SW 1271 (cell line): ENCODE data around the gene TMEM253.

Experiments
- DNase-seq, 2 experiments: peaks; one replicate each; lab custom pipeline; 2025; lab: John Stamatoyannopoulos, UW

Gene TMEM253

DNA sequence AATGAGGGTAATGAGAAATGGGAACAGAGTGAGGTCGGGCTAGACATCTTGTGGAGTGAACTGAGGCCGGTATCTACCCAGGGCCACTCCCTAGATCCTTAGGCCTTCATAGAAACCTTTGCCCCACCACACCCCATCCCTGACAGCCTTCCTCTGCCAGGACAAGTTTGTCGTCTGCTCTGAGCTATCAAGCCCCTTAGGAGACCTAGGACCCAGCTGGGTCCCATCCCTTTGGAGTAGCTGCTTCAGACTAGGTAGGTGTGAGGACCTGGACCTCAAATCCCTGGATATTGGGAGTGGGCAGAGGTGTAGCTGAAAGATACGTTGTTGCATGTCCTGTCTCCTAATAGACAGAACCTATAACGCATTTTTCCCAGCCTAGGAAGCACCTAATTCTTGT, at the start of gene TMEM253:
Gene TMEM253 (plus strand): TSS at position 136 of the 400 bp plus-strand sequence. CDS start 278 bp downstream, outside the sequence.
- no peak for DNase-seq

DNA sequence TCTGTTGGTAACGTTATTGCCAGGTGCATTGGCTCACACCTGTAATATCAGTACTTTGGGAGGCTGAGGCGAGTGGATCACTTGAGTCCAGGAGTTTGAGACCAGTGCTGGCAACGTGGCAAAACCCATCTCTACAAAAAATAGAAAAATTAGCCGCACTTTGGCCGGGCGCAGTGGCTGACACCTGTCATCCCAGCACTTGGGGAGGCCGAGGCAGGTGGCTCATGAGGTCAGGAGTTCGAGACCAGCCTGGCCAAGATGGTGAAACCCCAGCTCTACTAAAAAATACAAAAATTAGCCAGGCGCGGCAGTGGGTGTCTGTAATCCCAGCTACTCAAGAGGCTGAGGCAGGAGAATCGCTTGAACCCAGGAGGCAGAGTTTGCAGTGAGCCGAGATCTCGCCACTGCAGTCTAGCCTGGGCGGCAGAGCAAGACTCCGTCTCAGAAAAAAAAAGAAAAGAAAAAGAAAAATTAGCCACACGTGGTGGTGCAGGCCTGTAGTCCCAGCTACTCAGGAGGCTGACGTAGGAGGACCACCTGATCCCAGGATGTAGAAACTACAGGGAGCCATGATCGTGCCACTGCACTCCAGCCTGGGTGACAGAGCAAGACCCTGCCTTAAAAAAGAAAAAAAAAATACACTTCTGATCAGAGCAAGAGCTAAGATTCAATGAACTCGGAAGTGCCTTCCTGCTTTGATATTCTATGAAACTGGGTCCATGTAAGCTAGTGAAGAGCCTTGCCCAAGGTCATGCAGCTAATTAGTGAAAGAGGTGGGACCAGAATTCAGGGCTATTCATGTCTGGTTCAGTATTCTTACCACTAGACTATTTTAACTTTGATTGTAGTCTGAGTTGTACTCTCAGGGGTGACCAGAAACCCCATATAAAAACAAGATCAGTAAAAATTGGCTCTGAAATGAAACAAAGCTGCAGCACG, 47.4 kb upstream of the TMEM253 start:
- no peak for DNase-seq

DNA sequence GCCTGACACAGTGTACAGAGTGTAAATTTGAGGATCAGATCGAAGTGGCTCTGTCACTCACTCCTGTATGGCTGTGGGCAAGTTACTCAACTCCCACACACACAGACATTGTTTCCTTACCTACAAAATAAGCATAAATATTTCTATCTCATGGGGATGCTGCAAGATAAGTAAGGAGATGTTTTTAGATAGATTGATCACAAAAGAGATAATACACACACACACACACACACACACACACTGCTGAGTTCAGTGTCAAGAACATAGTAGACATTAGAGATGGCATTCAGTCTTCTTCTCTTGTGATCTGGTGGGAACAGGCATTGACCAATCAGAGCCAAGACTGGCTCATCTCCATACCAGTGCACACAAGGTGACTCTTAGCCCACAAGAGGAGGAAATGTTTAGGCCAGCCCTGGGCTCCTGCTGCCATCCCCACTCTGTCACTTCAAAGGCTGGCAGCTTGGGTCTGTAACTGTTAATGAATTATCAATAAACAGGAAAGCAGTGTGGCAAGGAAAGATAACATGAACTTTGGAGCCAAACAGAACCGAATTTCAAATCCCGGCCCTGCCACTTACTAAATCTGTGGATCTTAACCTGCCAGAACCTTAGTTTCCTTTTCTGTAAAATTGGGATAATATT, 46.6 kb upstream of the TMEM253 start:
- no peak for DNase-seq

DNA sequence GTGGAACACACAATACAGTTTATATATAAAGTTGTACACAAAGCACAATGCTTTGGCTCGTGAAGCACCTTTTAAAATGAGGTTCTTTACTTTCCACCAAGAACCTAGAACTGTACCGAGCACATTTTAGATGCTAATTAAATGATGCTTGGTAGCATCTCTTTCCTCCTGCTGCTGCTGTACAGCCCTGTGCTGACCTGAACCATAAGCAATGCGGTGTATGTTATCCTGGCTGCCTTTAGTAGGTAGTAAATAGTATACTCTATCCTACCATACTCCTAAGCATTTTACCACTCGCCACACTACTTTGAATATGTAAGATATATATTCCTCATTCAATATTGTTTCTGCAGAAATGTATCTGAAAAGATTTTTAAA, 46.1 kb upstream of the TMEM253 start:
- DNase-seq, result no peak

DNA sequence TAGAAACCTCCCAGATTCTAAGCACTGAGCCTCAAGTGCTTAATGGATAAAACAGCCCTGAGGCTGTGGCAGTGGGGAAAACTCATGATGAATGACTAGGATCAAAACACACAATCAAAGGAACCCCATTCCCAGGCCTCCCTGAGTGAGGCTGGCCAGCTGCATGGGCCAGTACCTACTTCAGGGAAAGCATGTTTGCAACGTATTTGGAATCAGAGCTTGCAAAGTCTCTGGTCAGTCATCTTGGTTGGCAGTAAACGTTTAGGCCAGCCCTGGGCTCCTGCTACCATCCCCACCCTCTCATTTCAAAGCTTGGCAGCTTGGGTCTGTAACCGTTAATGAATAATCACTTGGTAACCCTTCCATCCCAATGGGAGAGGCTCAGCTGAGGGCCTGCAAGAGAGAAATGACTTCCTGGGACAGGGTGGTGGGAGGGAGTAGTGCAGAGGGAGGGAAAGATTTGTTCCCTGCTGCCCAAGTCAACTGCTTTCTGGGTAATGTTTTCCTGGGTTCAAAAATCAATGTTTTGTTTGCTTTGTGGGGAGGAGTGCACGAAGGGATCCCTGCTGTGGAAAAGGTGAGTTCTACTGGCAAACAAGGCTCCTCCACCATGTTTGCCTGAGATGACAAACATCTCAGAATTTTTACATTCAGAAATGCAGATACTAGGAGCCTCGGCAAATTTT, 45.3 kb upstream of the TMEM253 start:
- DNase-seq, result no peak

DNA sequence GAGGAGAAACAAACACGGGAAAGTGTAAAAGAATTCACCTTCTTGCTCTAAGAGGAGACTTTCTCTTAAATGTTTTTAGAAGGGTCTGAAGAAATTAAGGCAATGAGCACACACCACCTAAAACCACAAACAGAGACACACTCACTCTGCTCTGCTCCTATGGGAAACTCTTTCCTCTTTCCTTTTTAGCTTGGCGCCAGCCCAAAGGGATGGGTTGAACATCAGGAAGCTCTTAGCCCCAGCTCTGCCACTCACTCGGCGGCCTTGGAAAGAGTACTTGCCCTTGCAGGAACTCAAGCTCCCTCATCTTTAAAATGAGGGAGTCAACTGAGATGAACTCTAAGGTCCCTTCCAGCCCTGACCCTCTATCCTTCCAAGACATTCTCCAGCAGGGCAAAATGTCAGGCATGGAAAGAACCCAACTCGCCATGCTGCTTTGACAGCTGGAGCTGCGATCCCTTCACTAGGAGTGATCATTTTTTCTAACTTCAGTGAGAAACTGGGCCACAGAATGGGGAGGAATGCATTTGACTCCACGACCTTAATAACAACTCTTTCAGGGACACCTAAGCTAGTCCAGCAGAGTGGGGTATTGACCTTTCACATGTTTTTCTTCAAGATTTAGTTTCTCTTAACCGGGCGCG, 44.2 kb upstream of the TMEM253 start:
- no peak for DNase-seq

DNA sequence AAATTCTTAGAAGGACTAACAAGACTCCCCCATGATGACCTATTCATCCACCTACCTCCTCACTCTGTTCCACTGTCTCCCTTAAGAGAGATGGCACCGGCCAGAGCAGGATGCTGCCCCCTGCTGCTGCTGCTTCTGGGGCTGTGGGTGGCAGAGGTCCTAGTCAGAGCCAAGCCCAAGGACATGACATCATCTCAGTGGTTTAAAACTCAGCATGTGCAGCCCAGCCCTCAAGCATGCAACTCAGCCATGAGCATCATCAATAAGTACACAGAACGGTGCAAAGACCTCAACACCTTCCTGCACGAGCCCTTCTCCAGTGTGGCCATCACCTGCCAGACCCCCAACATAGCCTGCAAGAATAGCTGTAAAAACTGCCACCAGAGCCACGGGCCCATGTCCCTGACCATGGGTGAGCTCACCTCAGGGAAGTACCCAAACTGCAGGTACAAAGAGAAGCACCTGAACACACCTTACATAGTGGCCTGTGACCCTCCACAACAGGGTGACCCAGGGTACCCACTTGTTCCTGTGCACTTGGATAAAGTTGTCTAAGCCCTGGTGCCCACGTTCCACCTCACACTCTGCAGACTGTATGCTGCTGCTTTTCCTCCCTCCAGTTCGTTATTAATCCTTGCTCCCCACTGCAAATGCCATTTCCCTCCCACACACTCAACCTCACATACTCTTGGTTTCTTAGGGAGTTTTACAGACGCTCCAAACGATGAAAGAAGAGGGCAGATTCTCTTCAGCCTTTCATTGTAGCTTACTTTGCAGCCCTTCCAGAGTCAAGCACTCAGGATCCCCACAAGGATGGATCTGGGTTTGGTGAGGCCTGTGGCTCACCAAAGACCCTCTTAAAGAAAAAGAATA, 42.8 kb upstream of the TMEM253 start, which contains the start of gene RNASE8:
Gene RNASE8 (plus strand): TSS at position 20 of the 873 bp plus-strand sequence. CDS start 71 bp downstream, at position 91.
- DNase-seq, result no peak

DNA sequence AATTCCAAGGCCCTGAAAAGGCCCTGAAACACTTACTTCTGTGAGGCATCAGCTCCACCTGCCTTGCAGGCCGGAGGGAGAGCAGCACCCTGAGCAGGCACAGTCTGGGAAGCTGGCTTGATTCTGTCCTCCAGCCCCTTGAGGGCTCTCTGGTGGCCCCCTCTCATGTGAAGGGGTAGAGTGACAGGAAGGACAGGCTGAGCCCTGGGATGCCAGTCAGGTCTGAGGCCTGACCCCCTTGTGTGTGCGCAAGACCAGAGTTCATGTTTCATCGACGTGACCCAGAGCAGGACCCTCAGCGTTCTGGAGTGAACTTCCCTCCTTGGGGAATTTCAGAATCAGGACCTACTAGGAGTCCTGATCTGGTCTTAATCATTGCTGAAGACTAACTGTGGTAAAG, 42.0 kb upstream of the TMEM253 start:
- no peak for DNase-seq

DNA sequence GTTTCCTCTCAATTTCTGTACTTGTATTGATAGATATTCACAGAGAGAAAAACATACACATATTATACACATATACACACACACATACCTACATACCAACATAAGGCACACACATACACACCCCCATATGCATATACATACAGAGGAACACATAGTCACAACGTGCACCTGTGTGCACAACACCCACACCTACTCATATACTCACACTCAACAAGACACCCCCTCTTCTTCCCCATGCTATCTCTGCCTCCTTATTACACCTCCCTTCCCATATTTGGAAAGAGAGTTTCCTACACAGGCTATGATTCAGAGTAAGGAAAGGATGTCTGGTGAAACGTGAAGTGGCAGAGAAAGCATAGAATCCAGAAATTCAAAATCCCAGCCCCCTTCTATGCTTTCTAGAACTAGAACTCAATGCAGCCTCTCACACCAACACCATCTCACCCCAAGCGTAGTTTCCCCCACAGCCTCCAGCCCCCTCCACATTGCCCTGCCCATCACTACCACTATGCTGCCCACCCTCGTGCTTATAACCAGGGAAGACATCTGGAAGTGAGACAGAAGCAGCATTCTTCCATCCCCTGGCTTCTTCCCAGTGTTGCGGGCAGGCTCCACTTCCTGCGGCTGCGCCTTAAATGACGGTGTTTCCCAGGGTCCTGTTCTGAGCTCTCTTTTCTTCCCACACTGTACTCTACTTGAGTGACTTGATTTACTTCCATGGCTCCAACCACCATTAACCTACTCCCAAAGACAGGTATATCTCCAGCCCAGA, 40.8 kb upstream of the TMEM253 start:
- DNase-seq, result no peak

DNA sequence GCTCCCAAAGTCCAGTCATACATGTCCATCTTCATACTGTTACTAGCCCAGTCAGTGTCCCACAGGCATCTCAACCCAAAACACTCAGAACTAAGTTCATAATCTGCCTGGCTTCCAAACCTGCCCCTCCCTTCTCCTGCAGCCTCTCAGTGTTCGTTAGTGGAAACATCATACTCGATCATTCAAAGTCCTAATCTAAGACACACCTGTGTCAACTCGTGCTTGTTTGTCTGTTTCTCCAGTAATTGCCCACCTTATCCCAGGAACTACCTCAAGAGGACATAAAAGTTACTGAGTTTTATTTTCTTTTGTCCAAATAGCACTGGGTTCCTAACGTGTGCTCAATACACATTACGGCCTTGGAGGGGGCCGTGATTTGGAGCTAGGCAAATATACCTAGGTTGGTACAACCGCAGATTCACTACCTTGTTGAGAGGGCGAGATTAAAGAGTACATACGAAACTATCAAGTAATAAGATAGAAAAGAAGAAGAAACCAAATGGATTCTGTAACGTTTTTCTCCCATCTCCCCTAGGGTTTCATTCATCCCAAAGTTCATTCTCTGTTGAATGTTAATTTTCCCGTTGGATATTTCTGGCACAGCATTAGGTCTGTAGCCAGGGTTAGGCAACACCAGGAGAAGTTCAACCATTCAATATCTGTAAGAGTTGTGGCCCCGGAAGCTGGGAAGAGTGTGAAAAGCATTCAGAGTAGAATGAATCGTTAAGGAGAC, 40.1 kb upstream of the TMEM253 start:
- DNase-seq, result no peak

DNA sequence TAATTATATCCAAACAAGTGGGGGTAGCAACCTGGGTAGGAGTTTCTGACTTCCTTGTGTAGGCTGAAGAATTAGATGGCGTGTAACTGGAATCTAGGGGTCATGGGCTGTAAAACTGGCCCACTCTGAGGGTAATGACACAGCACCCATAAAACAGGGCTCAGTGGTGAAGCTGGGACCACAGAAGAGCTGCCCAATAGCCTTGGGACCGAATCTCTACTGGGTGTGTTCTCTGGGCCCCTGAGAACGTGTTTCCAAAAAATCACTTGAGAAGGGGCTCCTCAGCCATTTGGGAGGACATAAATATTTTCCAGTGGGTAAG, 39.6 kb upstream of the TMEM253 start:
- no peak for DNase-seq

DNA sequence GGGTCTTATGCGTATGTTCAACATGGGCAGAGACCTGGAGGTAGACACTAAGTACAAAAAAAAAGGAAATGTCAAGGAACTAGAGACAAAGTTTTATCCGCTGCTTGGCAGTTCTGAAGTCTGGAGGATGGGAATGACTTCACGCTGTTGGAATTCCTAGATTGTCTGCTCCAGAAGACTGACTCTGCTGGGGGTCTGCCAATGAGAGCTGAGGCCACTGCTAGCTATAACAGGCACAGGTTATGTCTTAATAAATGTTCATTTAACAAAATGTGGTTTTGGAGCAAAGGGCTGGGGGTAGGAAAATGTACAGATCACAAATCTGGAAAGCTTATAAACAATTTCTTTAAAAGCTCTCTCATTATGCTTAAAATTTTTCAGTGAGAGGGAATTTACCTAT, 37.4 kb upstream of the TMEM253 start:
- DNase-seq, result no peak

DNA sequence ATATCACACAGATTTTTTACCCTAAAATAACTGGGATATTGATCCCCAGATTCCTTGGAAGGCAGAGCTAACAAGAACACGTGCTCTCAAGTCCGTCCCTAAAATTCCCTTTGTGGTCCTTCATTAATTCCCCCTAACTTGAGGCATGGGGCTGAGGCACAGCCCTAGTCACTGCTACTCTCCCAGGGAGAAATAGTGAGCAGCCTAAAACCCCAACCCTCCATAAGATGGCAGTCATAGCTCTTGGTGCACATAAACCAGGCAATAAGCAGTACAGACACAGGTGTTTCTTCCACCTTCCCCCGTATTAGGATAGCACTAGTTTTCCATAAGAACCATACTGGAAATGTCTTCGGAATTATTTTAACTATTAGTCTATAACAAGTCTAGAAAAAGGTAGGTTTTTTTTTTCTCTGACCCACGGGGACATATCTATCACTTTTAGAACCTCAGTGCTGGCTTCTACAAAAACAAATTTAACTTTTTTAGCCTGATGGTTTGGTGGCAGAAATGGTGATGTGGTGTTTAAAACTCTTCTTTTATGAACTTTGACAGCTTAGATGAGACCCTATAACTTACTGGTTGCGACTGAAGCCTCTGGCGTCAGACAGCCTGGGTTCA, 33.9 kb upstream of the TMEM253 start:
- DNase-seq, result peak in 1 of 2 experiments; percentile 42

DNA sequence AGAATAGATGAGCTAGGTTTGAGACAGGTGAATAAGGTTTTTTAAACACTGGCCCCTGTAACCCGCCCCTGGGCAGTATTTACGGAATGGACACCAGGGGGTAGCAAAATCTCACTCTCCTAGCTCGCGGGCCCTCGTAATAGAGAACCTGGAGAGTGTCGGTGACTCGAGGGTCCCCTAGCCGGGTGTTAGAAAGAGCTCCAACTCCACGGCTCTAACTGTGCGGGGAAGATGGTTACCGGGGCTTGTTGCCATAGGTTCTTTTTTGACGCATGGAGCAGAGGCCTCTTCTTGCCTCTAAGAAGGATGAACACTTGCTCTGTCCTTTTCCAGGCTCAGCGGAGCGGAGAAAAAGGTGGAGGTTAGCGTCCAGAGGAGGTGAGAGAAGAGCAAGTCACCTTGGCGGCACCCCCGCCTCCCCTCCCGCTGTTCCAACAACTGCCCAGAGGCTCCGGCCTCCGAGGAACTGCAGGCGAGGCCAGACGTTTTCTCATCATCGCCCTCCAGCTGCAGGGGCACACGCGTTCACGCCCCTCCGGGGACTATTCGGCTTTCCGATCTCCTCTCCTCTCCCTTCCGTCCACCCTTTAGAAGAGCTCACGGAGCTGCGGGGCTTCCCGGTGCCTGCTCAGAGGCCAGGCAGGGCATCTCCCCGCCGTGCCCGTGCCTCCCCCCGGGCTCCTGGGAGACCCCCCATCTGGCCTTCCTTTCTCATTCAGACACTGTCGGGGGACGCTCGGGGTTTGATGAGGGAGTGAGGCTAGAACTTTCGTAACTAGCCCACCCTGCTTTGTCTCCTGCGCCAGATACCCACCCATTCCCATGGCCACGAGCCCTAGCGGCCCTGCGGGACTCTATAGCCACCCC, 32.1 kb upstream of the TMEM253 start:
- DNase-seq, result peak in 1 of 2 experiments; percentile 37

DNA sequence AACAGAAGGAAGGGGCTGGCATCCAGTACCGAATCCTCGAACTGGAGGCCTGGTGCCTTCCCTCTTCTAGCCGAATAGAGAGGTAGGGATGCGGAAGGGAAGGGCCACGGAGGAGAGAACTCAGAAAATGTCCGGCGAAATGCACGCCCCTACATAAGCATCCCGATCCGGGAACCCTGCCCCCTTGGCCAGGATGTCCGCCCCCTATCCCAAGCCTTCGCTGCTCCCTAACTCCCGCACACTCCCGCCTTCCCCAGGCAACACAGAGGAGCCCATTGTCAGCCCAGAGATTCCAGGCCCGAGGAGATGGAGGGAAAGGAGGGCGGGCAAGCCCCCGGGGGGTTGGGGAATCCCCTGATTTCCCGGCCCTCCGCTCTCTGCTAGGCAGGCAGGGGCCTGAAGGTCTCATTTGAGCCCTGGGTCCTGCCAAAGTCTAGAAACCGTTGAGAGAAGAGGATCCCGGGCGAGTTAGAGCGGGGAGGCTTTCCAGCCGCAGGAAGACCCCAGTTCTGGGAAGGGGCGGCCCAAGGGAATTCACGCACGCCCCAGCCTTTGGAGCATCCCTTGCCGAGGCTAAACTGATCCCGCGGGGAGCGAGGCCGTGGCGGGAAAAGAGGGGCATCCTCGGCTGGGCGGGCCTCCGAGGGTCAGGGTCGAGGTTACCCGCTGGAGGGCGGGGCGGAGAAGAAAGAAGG, 31.3 kb upstream of the TMEM253 start:
- no peak for DNase-seq

DNA sequence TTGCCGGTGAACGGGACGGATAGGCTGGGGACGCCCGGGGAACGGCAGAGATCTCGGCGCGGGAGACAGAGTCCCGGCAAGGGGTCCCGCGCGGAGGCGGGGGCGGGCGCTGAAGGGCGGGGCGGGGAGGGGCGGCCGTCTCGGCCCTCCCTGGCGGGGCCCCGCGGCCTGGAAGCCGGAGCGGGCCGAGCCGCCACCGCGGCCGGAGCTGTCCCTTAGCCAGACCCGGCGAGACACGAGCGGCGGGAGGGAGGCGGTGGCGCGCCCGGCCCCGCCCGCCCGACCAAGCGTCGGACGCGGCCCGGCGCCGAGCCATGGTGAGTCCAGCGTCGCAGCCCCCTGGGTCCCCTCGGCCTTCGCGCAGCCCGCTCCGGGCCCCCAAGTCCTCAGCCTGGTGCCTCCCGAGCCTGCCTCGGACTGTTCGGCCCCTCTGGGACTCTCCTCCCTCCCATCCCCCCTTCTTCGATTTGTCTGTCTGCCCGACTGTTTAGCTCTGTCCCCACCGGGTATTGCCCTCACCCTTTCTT, 30.7 kb upstream of the TMEM253 start, which contains the start of gene ARHGEF40:
Gene ARHGEF40 (plus strand): TSS at position 222 of the 527 bp plus-strand sequence. CDS start 93 bp downstream, at position 315.
- peak in 1 of 2 experiments; percentile 20 for DNase-seq

DNA sequence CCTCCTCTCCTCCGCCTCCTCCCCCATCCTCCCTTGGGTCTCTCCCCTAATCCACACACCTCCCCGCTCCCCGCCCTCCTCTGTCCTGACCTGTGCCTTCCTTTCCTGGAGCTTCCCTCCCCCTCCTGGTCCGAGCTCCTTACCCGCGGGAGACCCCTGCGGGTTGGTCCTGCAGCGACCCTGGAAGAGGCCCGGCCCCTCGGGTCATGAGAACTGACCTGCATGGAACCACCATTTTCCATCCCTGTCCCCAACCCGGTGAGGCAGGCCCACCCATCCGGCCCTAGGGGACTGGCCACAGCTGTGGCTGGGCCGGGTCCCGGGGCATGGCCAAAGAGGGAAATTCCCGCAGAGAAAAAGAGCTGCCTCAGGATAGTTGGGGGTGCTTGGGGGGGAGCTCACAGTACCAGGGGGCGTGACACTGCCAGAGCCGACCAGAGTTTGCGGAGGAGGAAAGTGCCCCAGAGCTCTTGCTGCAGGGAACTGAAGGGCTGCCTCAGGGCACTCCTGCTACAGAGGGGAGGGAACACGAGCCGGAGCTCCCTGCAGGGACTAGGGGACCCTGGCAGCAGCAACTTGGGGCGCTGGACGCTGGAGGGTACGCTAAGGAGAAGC, 30.1 kb upstream of the TMEM253 start:
- peak in 1 of 2 experiments; percentile 20 for DNase-seq
